Mesodermal cell (in vitro differentiated cells): ENCODE results near the gene LAMP5.

ENCODE experiments used
- H3K27ac ChIP-seq: 2 replicates; pipeline ENCODE4 v1.7.0; 2013; ENCODE audit warnings: mild to moderate bottlenecking, low read depth, low read length, moderate library complexity; ENCODE audit not compliant: severe bottlenecking
- H3K36me3 ChIP-seq: 2 replicates; pipeline ENCODE4 v1.7.1; 2013; ENCODE audit warnings: mild to moderate bottlenecking, low read length, moderate library complexity; ENCODE audit not compliant: control insufficient read depth, insufficient read depth
- H3K4me1 ChIP-seq: one replicate; pipeline ENCODE4 v1.7.1; 2013; ENCODE audit warnings: mild to moderate bottlenecking, low read length; ENCODE audit not compliant: insufficient read depth, control insufficient read depth, poor library complexity, severe bottlenecking
- H3K4me3 ChIP-seq: 2 replicates; pipeline ENCODE4 v1.7.0; 2013; ENCODE audit warnings: low read length, control low read depth, mild to moderate bottlenecking; ENCODE audit not compliant: insufficient read depth, poor library complexity, severe bottlenecking; ENCODE audit errors: extremely low read depth
- H3K9me3 ChIP-seq: 2 replicates; pipeline ENCODE4 v1.7.1; 2013; ENCODE audit warnings: mild to moderate bottlenecking, low read length, moderate library complexity; ENCODE audit not compliant: control insufficient read depth
- WGBS, 2 experiments: methylation state at CpG; one replicate each; pipeline ENCODE4 v1.1.5; 2013; ENCODE audit warnings: missing lambda C conversion rate in 2 of 2; ENCODE audit not compliant: insufficient coverage in 2 of 2; 5-methylcytosine and 5-hydroxymethylcytosine counted together

Gene LAMP5

GRCh38 chr20:9510911-9511310 lies 3.5 kb upstream of the LAMP5 start:
- 79 to 100% methylated on average over 1 to 4 of the region's 5 CpGs for WGBS, 2 experiments
- Histone ChIP-seq H3K4me3 (no peak overlapping the region), H3K9me3 (no peaks in the 10 kb centered on the region), H3K4me1 (peaks cover 15% of the 10 kb centered on the region), H3K36me3 (no peaks in the 10 kb centered on the region), H3K27ac (no peak overlapping the region)

DNA sequence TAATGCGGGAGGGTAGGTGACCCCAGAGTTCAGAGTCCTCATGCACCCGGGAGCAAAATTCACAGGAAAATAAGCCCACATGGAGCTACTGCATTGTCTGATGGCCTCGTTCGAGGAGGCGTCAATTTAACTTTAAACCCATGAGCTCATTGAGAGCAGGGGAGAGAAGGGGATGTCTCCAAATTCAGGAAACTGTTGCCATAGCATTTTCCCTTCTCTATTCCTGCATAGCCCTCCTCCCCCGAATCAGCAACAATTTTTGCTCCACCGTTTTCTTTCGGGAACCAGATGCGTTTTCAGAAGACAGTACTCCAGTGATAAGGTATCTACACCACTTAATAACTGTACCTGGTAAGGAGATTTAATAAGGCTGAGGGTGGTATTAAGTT lies 324 bp upstream of the LAMP5 start:
- Histone ChIP-seq H3K4me3 (no peak overlapping the region), H3K9me3 (no peaks in the 10 kb centered on the region), H3K27ac (no peak overlapping the region)

GRCh38 chr20:9515214-9515585 lies 810 bp downstream of the LAMP5 start:
- H3K36me3 ChIP-seq: no peaks in the 10 kb centered on the region
- no peak overlapping the region for H3K27ac ChIP-seq
- H3K4me3 ChIP-seq: peak overlapping the region; percentile 14
- peaks cover 12% of the 10 kb centered on the region for H3K4me1 ChIP-seq
- H3K9me3 ChIP-seq: no peaks in the 10 kb centered on the region
- WGBS, 2 experiments: 9% methylated on average over 10 of the region's 13 CpGs; no CpG with 5 or more reads in 1 of the 2 experiments

More for the DNA sequence above, 324 bp upstream of the LAMP5 start:
- 0 to 8% methylated on average over 2 to 6 of the region's 9 CpGs for WGBS, 2 experiments
- Histone ChIP-seq H3K4me1 (peaks cover 12% of the 10 kb centered on the region), H3K36me3 (no peaks in the 10 kb centered on the region)

DNA sequence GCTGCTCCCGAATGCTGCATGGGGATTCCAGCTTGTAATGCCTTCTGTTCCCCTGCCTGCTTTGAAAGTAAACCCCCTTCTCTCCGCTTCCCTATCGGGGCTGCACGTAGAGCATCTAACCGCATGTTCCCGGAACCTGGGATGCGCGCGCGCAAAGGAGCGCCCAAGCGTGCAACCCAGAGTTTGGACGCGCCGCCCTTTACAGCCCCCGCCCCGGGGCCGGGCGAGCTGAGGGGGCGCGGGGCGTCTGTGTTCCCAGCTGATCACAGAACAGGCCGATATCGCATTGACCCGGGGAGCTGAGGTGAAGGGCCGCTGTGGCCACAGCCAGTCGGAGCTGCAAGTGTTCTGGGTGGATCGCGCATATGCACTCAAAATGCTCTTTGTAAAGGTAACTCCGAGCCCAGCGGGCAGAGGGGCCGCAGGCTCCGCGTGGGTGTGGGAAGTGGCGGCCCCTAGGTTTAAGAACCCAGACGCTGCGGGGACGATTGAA lies 1.4 kb downstream of the LAMP5 start:
- 1% methylated on average over 26 to 38 of the region's 38 CpGs for WGBS, 2 experiments
- Histone ChIP-seq H3K9me3 (no peaks in the 10 kb centered on the region), H3K4me1 (peaks cover 12% of the 10 kb centered on the region), H3K4me3 (peak overlapping the region; percentile 25), H3K27ac (no peak overlapping the region), H3K36me3 (no peaks in the 10 kb centered on the region)

GRCh38 chr20:9516234-9516871 lies 2.0 kb downstream of the LAMP5 start:
- H3K9me3 ChIP-seq: no peaks in the 10 kb centered on the region
- no peaks in the 10 kb centered on the region for H3K36me3 ChIP-seq
- peaks cover 12% of the 10 kb centered on the region for H3K4me1 ChIP-seq
- H3K27ac ChIP-seq: no peak overlapping the region
- H3K4me3 ChIP-seq: peak overlapping the region; percentile 25
- WGBS, 2 experiments: 13 to 15% methylated on average over 27 to 28 of the region's 28 CpGs

- no peaks in the 10 kb centered on the region for H3K9me3 ChIP-seq
- no peak overlapping the region for H3K27ac ChIP-seq
- WGBS, 2 experiments: 64 to 82% methylated on average over 3 to 4 of the region's 8 CpGs
- H3K36me3 ChIP-seq: no peaks in the 10 kb centered on the region
- H3K4me1 ChIP-seq: peaks cover 12% of the 10 kb centered on the region
- H3K4me3 ChIP-seq: no peak overlapping the region
Measured at GRCh38 chr20:9517297-9518162, 3.1 kb downstream of the LAMP5 start.

DNA sequence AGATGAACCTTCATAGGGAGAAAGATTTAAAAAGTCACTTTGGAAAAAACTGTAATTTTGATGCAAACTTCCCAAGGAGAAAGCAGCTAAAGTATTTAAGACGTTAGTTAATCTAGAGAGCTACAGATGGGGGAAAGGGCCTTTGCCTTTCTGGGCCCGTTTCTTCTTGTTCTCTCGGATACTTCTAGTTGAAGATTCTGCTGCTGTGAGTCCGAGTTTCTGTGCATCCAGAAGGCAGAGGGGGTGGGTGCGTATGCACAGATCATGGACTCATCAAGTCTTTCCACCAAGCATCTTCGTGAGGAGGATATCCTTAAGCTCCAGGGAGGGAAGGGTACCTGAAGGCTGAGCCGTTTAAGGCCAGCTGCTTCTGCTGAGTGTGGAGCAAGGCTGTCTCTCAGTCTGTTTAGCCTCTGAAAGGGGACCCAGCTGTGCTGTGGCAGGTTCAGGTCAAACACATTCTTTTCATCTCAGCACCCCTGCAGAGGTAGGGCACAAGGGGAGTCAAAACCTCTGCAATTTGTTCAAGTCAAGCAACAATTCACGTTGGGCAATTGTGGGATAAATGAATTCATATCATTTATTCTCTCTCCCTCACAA lies 4.3 kb downstream of the LAMP5 start:
- 32 to 33% methylated on average over 5 to 6 of the region's 8 CpGs for WGBS, 2 experiments
- Histone ChIP-seq H3K36me3 (no peaks in the 10 kb centered on the region), H3K4me1 (peaks cover 12% of the 10 kb centered on the region), H3K27ac (no peak overlapping the region), H3K4me3 (no peak overlapping the region), H3K9me3 (no peaks in the 10 kb centered on the region)

- 80% methylated on average over 1 of the region's 4 CpGs; no CpG with 5 or more reads in 1 of the 2 experiments for WGBS, 2 experiments
Measured at GRCh38 chr20:9520086-9520485, 5.7 kb downstream of the LAMP5 start.

GRCh38 chr20:9523636-9524035 lies 9.2 kb downstream of the LAMP5 start:
- no CpG with 5 or more reads among the region's 3 CpGs for WGBS, 2 experiments
- H3K9me3 ChIP-seq: no peaks in the 10 kb centered on the region
- H3K4me1 ChIP-seq: no peaks in the 10 kb centered on the region
- H3K27ac ChIP-seq: no peak overlapping the region
- no peaks in the 10 kb centered on the region for H3K36me3 ChIP-seq
- no peak overlapping the region for H3K4me3 ChIP-seq

More at GRCh38 chr20:9520086-9520485, 5.7 kb downstream of the LAMP5 start:
- Histone ChIP-seq H3K36me3 (no peaks in the 10 kb centered on the region), H3K27ac (no peak overlapping the region), H3K9me3 (no peaks in the 10 kb centered on the region), H3K4me3 (no peak overlapping the region), H3K4me1 (peaks cover 9% of the 10 kb centered on the region)

DNA sequence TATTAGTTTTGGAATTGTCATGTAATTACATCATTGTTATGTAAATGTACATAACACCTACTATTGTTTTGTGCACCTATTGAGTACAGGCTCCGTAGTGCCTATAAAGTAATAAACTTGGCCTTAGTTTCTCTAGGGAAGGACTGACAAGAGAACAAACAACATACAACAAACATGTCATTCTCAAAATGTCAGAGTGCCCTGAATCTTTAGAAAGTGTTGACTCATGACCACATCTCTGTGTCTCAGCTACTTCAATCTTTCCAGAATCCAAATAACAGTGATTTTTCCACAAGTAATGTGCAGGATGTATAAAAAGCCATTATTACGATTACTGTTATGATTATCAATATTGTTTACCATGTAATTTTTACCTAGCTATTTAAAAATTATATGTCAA lies 17.2 kb downstream of the LAMP5 start:
- Histone ChIP-seq H3K4me3 (no peak overlapping the region), H3K4me1 (peaks cover 3% of the 10 kb centered on the region), H3K9me3 (no peaks in the 10 kb centered on the region), H3K36me3 (no peaks in the 10 kb centered on the region), H3K27ac (no peak overlapping the region)
- no CpG with 5 or more reads among the region's 2 CpGs for WGBS, 2 experiments
